SK-N-SH treated with all-trans-retinoic acid at 6 μM for 48 hours (cell line): ENCODE measurements around the gene ABI1.

Source experiments
- ATAC-seq: fragments of 200-7000 bp; cut with Tn5 transposase; 3 replicates; pipeline ENCODE4 v1.9.1; 2020; ENCODE audit warnings: mild to moderate bottlenecking, moderate library complexity
- BACH2 ChIP-seq: fragments of 250-450 bp; sonication (Bioruptor Pico); IDR thresholded peaks from 2 replicates; pipeline ENCODE4 v1.9.0; 2021; ENCODE audit warnings: mild to moderate bottlenecking, borderline replicate concordance
- ESRRG ChIP-seq: fragments of 250-450 bp; sonication (Bioruptor Pico); IDR thresholded peaks from 2 replicates; pipeline ENCODE4 v1.6.1; 2021; ENCODE audit warnings: mild to moderate bottlenecking
- GLIS3 ChIP-seq: fragments of 250-450 bp; sonication (Bioruptor Pico); IDR thresholded peaks from 2 replicates; pipeline ENCODE4 v1.5.0; 2020; ENCODE audit warnings: mild to moderate bottlenecking, moderate library complexity
- ISL1 ChIP-seq: fragments of 250-450 bp; sonication (Bioruptor Pico); IDR thresholded peaks from 2 replicates; pipeline ENCODE4 v2.1.2; 2022; ENCODE audit warnings: mild to moderate bottlenecking, moderate library complexity
- OSR1 ChIP-seq: fragments of 250-450 bp; sonication (Bioruptor Pico); IDR thresholded peaks from 2 replicates; pipeline ENCODE4 v1.8.0; 2022; ENCODE audit warnings: moderate library complexity, mild to moderate bottlenecking, inconsistent platforms
- RARB ChIP-seq: fragments of 250-450 bp; sonication (Bioruptor Pico); IDR thresholded peaks from 2 replicates; pipeline ENCODE4 v1.8.0; 2021; ENCODE audit warnings: mild to moderate bottlenecking, moderate library complexity
- SNAI2 ChIP-seq: fragments of 250-450 bp; sonication (Bioruptor Pico); IDR thresholded peaks from 2 replicates; pipeline ENCODE4 v1.5.0; 2020; ENCODE audit warnings: mild to moderate bottlenecking, moderate library complexity
- TCF4 ChIP-seq: fragments of 250-450 bp; sonication (Bioruptor Pico); IDR thresholded peaks from 2 replicates; pipeline ENCODE4 v1.8.0; 2021; ENCODE audit warnings: mild to moderate bottlenecking, moderate library complexity, borderline replicate concordance
- TOX ChIP-seq: fragments of 250-450 bp; sonication (Bioruptor Pico); IDR thresholded peaks from 2 replicates; pipeline ENCODE4 v1.8.0; 2021; ENCODE audit warnings: mild to moderate bottlenecking, moderate library complexity, borderline replicate concordance
- ZC3H10 ChIP-seq: fragments of 250-450 bp; sonication (Bioruptor Pico); IDR thresholded peaks from 2 replicates; pipeline ENCODE4 v1.5.1; 2021; ENCODE audit warnings: mild to moderate bottlenecking, moderate library complexity
- ZFP3 ChIP-seq: fragments of 250-450 bp; sonication (Bioruptor Pico); IDR thresholded peaks from 2 replicates; pipeline ENCODE4 v1.5.0; 2020; ENCODE audit warnings: mild to moderate bottlenecking, moderate library complexity
- ZFP30 ChIP-seq: fragments of 450-650 bp; formaldehyde crosslinking; IDR thresholded peaks from 2 replicates; pipeline ENCODE4 v1.5.0; 2022; ENCODE audit warnings: mild to moderate bottlenecking, moderate library complexity
- ZNF70 ChIP-seq: fragments of 450-650 bp; formaldehyde crosslinking; IDR thresholded peaks from 2 replicates; pipeline ENCODE4 v1.5.0; 2020; ENCODE audit warnings: mild to moderate bottlenecking, moderate library complexity
- ZNF8 ChIP-seq: fragments of 450-650 bp; formaldehyde crosslinking; IDR thresholded peaks from 2 replicates; pipeline ENCODE4 v1.5.0; 2020; ENCODE audit warnings: mild to moderate bottlenecking, moderate library complexity
- TF ChIP-seq, protein P1 (sequence below): fragments of 250-450 bp; sonication (Bioruptor Pico); IDR thresholded peaks from 2 replicates; pipeline ENCODE4 v1.8.0; 2021; ENCODE audit warnings: low read depth, mild to moderate bottlenecking, moderate library complexity, borderline replicate concordance
- TF ChIP-seq, protein P2 (sequence below): fragments of 250-450 bp; sonication (Bioruptor Pico); IDR thresholded peaks from 2 replicates; pipeline ENCODE4 v1.5.1; 2021; ENCODE audit warnings: mild to moderate bottlenecking, moderate library complexity
- TF ChIP-seq, protein P3 (sequence below): fragments of 250-450 bp; sonication (Bioruptor Pico); IDR thresholded peaks from 2 replicates; pipeline ENCODE4 v1.5.0; 2020; ENCODE audit warnings: mild to moderate bottlenecking, moderate library complexity
- TF ChIP-seq, protein P4 (sequence below): fragments of 250-450 bp; sonication (Bioruptor Pico); IDR thresholded peaks from 2 replicates; pipeline ENCODE4 v1.8.0; 2020; ENCODE audit warnings: mild to moderate bottlenecking, moderate library complexity, borderline replicate concordance
- TF ChIP-seq, protein P5 (sequence below): fragments of 250-450 bp; sonication (Bioruptor Pico); IDR thresholded peaks from 2 replicates; pipeline ENCODE4 v1.5.1; 2020; ENCODE audit warnings: low read depth, mild to moderate bottlenecking, moderate library complexity

The ABI1 gene

DNA sequence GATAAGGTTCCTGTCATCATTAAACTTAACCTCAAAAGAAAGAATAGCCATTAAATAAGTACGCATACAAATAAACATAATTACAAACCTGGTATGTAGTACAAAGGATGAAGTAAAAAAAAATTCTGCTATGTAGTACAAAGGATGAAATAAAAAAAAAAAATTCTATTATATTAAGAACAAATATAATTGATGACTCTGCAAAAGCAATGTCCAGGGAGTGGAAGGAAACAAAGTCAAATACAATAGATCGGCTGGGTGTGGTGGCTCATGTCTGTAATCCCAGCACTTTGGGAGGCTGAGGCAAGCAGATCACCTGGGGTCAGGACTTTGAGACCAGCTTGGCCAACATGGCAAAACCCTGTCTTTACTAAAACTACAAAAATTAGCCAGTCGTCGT, 56.9 kb downstream of the ABI1 start:
- TF ChIP-seq TOX = no peak
- TF ChIP-seq ZC3H10 (CRISPR knock-in tag) = no peak
- TF ChIP-seq GLIS3 (CRISPR knock-in tag) = no peak
- no peak for TF ChIP-seq OSR1 (CRISPR knock-in tag)
- TF ChIP-seq, protein P1, sequence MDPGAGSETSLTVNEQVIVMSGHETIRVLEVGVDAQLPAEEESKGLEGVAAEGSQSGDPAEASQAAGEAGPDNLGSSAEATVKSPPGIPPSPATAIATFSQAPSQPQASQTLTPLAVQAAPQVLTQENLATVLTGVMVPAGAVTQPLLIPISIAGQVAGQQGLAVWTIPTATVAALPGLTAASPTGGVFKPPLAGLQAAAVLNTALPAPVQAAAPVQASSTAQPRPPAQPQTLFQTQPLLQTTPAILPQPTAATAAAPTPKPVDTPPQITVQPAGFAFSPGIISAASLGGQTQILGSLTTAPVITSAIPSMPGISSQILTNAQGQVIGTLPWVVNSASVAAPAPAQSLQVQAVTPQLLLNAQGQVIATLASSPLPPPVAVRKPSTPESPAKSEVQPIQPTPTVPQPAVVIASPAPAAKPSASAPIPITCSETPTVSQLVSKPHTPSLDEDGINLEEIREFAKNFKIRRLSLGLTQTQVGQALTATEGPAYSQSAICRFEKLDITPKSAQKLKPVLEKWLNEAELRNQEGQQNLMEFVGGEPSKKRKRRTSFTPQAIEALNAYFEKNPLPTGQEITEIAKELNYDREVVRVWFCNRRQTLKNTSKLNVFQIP = no peak
- TF ChIP-seq, protein P2, sequence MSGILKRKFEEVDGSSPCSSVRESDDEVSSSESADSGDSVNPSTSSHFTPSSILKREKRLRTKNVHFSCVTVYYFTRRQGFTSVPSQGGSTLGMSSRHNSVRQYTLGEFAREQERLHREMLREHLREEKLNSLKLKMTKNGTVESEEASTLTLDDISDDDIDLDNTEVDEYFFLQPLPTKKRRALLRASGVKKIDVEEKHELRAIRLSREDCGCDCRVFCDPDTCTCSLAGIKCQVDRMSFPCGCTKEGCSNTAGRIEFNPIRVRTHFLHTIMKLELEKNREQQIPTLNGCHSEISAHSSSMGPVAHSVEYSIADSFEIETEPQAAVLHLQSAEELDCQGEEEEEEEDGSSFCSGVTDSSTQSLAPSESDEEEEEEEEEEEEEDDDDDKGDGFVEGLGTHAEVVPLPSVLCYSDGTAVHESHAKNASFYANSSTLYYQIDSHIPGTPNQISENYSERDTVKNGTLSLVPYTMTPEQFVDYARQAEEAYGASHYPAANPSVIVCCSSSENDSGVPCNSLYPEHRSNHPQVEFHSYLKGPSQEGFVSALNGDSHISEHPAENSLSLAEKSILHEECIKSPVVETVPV = no peak
- TF ChIP-seq RARB = no peak
- no peak for TF ChIP-seq ISL1 (CRISPR knock-in tag)
- TF ChIP-seq ZNF70 (CRISPR knock-in tag) = no peak
- TF ChIP-seq, protein P3, sequence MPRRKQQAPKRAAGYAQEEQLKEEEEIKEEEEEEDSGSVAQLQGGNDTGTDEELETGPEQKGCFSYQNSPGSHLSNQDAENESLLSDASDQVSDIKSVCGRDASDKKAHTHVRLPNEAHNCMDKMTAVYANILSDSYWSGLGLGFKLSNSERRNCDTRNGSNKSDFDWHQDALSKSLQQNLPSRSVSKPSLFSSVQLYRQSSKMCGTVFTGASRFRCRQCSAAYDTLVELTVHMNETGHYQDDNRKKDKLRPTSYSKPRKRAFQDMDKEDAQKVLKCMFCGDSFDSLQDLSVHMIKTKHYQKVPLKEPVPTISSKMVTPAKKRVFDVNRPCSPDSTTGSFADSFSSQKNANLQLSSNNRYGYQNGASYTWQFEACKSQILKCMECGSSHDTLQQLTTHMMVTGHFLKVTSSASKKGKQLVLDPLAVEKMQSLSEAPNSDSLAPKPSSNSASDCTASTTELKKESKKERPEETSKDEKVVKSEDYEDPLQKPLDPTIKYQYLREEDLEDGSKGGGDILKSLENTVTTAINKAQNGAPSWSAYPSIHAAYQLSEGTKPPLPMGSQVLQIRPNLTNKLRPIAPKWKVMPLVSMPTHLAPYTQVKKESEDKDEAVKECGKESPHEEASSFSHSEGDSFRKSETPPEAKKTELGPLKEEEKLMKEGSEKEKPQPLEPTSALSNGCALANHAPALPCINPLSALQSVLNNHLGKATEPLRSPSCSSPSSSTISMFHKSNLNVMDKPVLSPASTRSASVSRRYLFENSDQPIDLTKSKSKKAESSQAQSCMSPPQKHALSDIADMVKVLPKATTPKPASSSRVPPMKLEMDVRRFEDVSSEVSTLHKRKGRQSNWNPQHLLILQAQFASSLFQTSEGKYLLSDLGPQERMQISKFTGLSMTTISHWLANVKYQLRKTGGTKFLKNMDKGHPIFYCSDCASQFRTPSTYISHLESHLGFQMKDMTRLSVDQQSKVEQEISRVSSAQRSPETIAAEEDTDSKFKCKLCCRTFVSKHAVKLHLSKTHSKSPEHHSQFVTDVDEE (CRISPR knock-in tag) = no peak
- TF ChIP-seq BACH2 (CRISPR knock-in tag) = no peak
- TF ChIP-seq SNAI2 = no peak
- no peak for TF ChIP-seq TCF4 (CRISPR knock-in tag)
- TF ChIP-seq, protein P4, sequence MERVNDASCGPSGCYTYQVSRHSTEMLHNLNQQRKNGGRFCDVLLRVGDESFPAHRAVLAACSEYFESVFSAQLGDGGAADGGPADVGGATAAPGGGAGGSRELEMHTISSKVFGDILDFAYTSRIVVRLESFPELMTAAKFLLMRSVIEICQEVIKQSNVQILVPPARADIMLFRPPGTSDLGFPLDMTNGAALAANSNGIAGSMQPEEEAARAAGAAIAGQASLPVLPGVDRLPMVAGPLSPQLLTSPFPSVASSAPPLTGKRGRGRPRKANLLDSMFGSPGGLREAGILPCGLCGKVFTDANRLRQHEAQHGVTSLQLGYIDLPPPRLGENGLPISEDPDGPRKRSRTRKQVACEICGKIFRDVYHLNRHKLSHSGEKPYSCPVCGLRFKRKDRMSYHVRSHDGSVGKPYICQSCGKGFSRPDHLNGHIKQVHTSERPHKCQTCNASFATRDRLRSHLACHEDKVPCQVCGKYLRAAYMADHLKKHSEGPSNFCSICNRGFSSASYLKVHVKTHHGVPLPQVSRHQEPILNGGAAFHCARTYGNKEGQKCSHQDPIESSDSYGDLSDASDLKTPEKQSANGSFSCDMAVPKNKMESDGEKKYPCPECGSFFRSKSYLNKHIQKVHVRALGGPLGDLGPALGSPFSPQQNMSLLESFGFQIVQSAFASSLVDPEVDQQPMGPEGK (CRISPR knock-in tag) = no peak
- no peak for TF ChIP-seq ZNF8 (CRISPR knock-in tag)
- TF ChIP-seq ESRRG (CRISPR knock-in tag) = no peak
- ATAC-seq = no peak

DNA sequence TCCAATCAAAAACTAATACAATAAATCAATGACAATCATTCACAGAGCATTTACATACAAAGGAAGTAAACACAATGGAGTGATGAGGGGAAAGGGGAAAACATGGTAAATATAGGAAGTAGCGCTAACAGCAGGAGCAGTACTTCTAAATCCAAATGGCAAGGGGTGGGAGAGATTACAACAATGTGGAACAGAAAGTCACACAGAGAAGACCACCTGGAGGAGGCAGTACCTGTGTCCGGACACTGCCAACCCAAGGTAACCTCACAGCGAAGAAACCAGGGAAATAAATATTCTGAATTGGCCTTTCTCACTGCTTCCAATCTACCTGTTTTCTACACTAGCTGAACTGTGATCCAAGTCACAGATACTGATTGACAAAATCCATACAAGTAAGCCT, 58.2 kb downstream of the ABI1 start:
- no peak for TF ChIP-seq TCF4 (CRISPR knock-in tag)
- no peak for TF ChIP-seq ZFP3 (CRISPR knock-in tag)
- no peak for TF ChIP-seq TOX
- TF ChIP-seq ZNF8 (CRISPR knock-in tag) = no peak
- no peak for TF ChIP-seq ZFP30 (CRISPR knock-in tag)
- TF ChIP-seq, protein P1 = no peak
- TF ChIP-seq, protein P5, sequence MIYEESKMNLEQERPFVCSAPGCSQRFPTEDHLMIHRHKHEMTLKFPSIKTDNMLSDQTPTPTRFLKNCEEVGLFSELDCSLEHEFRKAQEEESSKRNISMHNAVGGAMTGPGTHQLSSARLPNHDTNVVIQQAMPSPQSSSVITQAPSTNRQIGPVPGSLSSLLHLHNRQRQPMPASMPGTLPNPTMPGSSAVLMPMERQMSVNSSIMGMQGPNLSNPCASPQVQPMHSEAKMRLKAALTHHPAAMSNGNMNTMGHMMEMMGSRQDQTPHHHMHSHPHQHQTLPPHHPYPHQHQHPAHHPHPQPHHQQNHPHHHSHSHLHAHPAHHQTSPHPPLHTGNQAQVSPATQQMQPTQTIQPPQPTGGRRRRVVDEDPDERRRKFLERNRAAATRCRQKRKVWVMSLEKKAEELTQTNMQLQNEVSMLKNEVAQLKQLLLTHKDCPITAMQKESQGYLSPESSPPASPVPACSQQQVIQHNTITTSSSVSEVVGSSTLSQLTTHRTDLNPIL (CRISPR knock-in tag) = no peak
- TF ChIP-seq, all 23 proteins: peak for 0
- ATAC-seq = no peak

DNA sequence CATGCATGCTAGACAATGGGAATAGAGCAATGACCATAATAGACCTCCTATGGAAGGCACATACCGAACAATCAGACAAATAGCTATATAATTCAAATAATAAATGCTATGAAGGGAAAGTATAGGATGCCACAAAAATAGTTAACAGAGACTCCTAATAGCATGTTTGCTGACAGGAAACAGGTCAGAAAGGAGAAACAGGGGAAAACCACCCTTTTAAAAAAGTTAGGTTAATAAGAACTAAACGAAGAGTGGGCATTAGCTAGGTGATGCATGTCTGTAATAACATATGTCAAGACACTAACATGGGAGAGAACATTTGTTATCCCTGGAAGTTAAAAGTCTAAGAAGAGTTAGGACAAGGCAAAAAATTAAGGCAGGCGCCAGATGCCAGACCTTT, 58.9 kb downstream of the ABI1 start:
- no peak for TF ChIP-seq ISL1 (CRISPR knock-in tag)
- TF ChIP-seq, protein P3 (CRISPR knock-in tag) = no peak
- TF ChIP-seq ZNF8 (CRISPR knock-in tag) = no peak
- no peak for ATAC-seq
